ENCODE data around the gene WDR74. TPM values are rescaled to one million over a fixed set of nuclear protein-coding genes. Genes with fewer than 3 reads are reported as not detected.
A peak's percentile ranks its signal among the peaks of the same experiment; 100 is the strongest.

Gene WDR74
- total and polyA plus RNA-seq, 2 of the 13 experiments (the other 11 are each of a cell fraction or from before 2014, with no cell fraction given): 77.0 to 83.3 TPM

- TF ChIP-seq SNAPC4 (CRISPR knock-in tag; IDR thresholded peaks at IDR 0.05) (no peak), ZNF816 (CRISPR knock-in tag; IDR thresholded peaks at IDR 0.05; ENCODE audit: borderline replicate concordance) (no peak), HNRNPH1 (optimal IDR thresholded peaks at IDR 0.05; ENCODE audit: low read depth, low read length) (no peak), ZNF484 (CRISPR knock-in tag; IDR thresholded peaks at IDR 0.05; ENCODE audit: borderline replicate concordance, low read depth) (no peak), ZNF792 (CRISPR knock-in tag; IDR thresholded peaks at IDR 0.05) (no peak; the same call in 1 of the 2 replicates), POLR2G (IDR thresholded peaks at IDR 0.05; ENCODE audit: low read depth, low read length) (peak; percentile 64), GABPA (IDR thresholded peaks at IDR 0.05; ENCODE audit: low read depth, low read length) (no peak), GABPA (CRISPR knock-in tag; IDR thresholded peaks at IDR 0.05; ENCODE audit: low read depth) (no peak), THRA (CRISPR knock-in tag; IDR thresholded peaks at IDR 0.05; ENCODE audit: borderline replicate concordance) (no peak), ZFP1 (CRISPR knock-in tag; IDR thresholded peaks at IDR 0.05) (no peak), BRF2 (CRISPR knock-in tag; IDR thresholded peaks at IDR 0.05) (no peak), SNAPC2 (CRISPR knock-in tag; IDR thresholded peaks at IDR 0.05) (no peak), ZNF441 (CRISPR knock-in tag; IDR thresholded peaks at IDR 0.05; ENCODE audit: borderline replicate concordance) (no peak), MTA3 (CRISPR knock-in tag; IDR thresholded peaks at IDR 0.05) (no peak), NR2F6 (IDR thresholded peaks at IDR 0.05) (0 out of 2 replicates have a peak, but pooled peaks have one; percentile 10), NR2F6 (CRISPR knock-in tag; IDR thresholded peaks at IDR 0.05) (no peak), ZNF138 (CRISPR knock-in tag; IDR thresholded peaks at IDR 0.05; ENCODE audit: low read depth) (no peak), MBNL3 (CRISPR knock-in tag; conservative IDR thresholded peaks at IDR 0.05) (no peak), ZNF205 (CRISPR knock-in tag; IDR thresholded peaks at IDR 0.05) (no peak), MEF2D (CRISPR knock-in tag; IDR thresholded peaks at IDR 0.05) (no peak), CEBPB (IDR thresholded peaks at IDR 0.05; ENCODE audit: borderline replicate concordance, low read depth, low read length) (peak; percentile 78; the same call in 1 of the 2 replicates), ZNF451 (CRISPR knock-in tag; IDR thresholded peaks at IDR 0.05) (no peak), ONECUT2 (CRISPR knock-in tag; IDR thresholded peaks at IDR 0.05) (no peak), POLR2A (IDR thresholded peaks at IDR 0.05; ENCODE audit: insufficient read depth in 1 of 2, low read depth in 2 of 2, low read length in 2 of 2) (peak in 1 of 2 experiments; percentile 50; a peak in 1 of 4 replicates), ZNF136 (CRISPR knock-in tag; IDR thresholded peaks at IDR 0.05; ENCODE audit: low read depth) (no peak), NFE2 (CRISPR knock-in tag; IDR thresholded peaks at IDR 0.05) (peak; percentile 39; the same call in 1 of the 2 replicates)
Observed at GRCh38 chr11:62881579-62882430, 42.4 kb upstream of the WDR74 start (continued).

All from HepG2 (cell line).